Caco-2 (cell line): ENCODE results near the gene ARHGAP25. TPM values are rescaled to one million over a fixed set of nuclear protein-coding genes. Genes with fewer than 3 reads are reported as not detected.
A peak's percentile ranks its signal among the peaks of the same experiment; 100 is the strongest.

Source experiments
- Bru-seq: library from RNA; stranded (reverse); fragments of 400-500 nt; gene quantifications from one replicate; lab custom pipeline; 2021; lab: Mats Ljungman, UMichigan
- BruChase-seq, 2 experiments: library from RNA; stranded (reverse); fragments of 400-500 nt; gene quantifications; one replicate each; lab custom pipeline; 2021; lab: Mats Ljungman, UMichigan
- BruUV-seq: library from RNA; stranded (reverse); fragments of 400-500 nt; replicated peaks from 2 replicates; lab custom pipeline; 2021; lab: Mats Ljungman, UMichigan
- CTCF ChIA-PET: fragments of 300-600 bp; sonication (Branson Sonifier 250); formaldehyde crosslinking; loops from one replicate; lab custom pipeline; 2022; ENCODE audit warnings: antibody characterized with exemption; lab: Charles Lee
- POLR2A ChIA-PET: fragments of 300-600 bp; sonication (Branson Sonifier 250); formaldehyde crosslinking; loops from one replicate; lab custom pipeline; 2022; ENCODE audit warnings: antibody characterized with exemption; lab: Charles Lee
- DNase-seq, 2 experiments: peaks; one replicate each; pipeline versions ENCODE4 v3.0.0 to v3.0.0-alpha.2; 2020 to 2022
- H3K27me3 ChIP-seq: replicated peaks from 2 replicates; pipeline ENCODE4 v1.6.0; 2011; ENCODE audit warnings: low read length; ENCODE audit not compliant: control insufficient read depth, insufficient read depth
- H3K36me3 ChIP-seq: 2 replicates; pipeline ENCODE4 v1.5.1; 2011; ENCODE audit warnings: low read length; ENCODE audit not compliant: control insufficient read depth, insufficient read depth
- H3K4me1 ChIP-seq: fragments of 250-450 bp; sonication (Bioruptor Pico); 2 replicates; pipeline ENCODE4 v1.5.1; 2020; ENCODE audit warnings: mild to moderate bottlenecking
- H3K4me3 ChIP-seq: 2 replicates; pipeline ENCODE4 v1.5.1; 2011; ENCODE audit warnings: low read depth, mild to moderate bottlenecking, control low read depth, low read length
- H3K9me3 ChIP-seq: fragments of 250-450 bp; sonication (Bioruptor Pico); 2 replicates; pipeline ENCODE4 v1.5.1; 2020; ENCODE audit warnings: mild to moderate bottlenecking, moderate library complexity
- H3K27ac Mint-ChIP-seq: one replicate; pipeline ENCODE4 v1.8.0; 2022; ENCODE audit warnings: mixed read lengths; ENCODE audit not compliant: unreplicated experiment
- H3K27me3 Mint-ChIP-seq: one replicate; pipeline ENCODE4 v1.8.0; 2022; ENCODE audit warnings: mixed read lengths; ENCODE audit not compliant: insufficient read depth, unreplicated experiment
- H3K36me3 Mint-ChIP-seq: one replicate; pipeline ENCODE4 v1.8.0; 2022; ENCODE audit warnings: mild to moderate bottlenecking, mixed read lengths; ENCODE audit not compliant: insufficient read depth, unreplicated experiment
- H3K4me1 Mint-ChIP-seq: one replicate; pipeline ENCODE4 v1.8.0; 2022; ENCODE audit warnings: low read depth, mixed read lengths; ENCODE audit not compliant: unreplicated experiment
- H3K4me3 Mint-ChIP-seq: one replicate; pipeline ENCODE4 v1.8.0; 2022; ENCODE audit warnings: mild to moderate bottlenecking, moderate library complexity, mixed read lengths; ENCODE audit not compliant: unreplicated experiment
- H3K9me3 Mint-ChIP-seq: one replicate; pipeline ENCODE4 v1.8.0; 2022; ENCODE audit warnings: mixed read lengths; ENCODE audit not compliant: unreplicated experiment
- intact Hi-C: fragments of 100-400 bp; cut with micrococcal nuclease; formaldehyde crosslinking; loops from one replicate; pipeline ENCODE4 v1.10.0; 2022; ENCODE audit not compliant: unreplicated experiment
- long read RNA-seq: library from polyadenylated mRNA; stranded (forward); transcript quantifications from one replicate; pipeline ENCODE4 v2.0.0, GENCODE V29; 2022
- total RNA-seq: library from RNA; stranded (reverse); gene quantifications from 2 replicates; pipeline ENCODE4 v1.2.3, GENCODE V29; 2022
- TF ChIP-seq, protein P1 (sequence below), 2 experiments: fragments of 200-600 bp in 1 of 2; IDR thresholded peaks; 1 replicate in 1 of 2; 2 replicates in 1 of 2; pipeline versions ENCODE4 v1.5.1 to v1.8.0; 2011 to 2022; ENCODE audit warnings: antibody characterized with exemption in 1 of 2, control low read depth in 1 of 2, inconsistent platforms in 1 of 2, low read depth in 1 of 2, low read length in 1 of 2, mild to moderate bottlenecking in 1 of 2, moderate library complexity in 1 of 2; ENCODE audit not compliant: insufficient read depth in 1 of 2, severe bottlenecking in 1 of 2, unreplicated experiment in 1 of 2

ARHGAP25 gene
- total RNA-seq: 0.48 and 0.58 TPM in 2 replicates
- percentile 23 among the genes with signal in this experiment for Bru-seq, nascent RNA
- percentile 15 among the genes with signal in this experiment for BruChase-seq, experiment 1, labeled RNA remaining after a 2-hour chase
- BruChase-seq, experiment 2, labeled RNA remaining after a 6-hour chase: percentile 18 among the genes with signal in this experiment
- long read RNA-seq, partial matches to known transcripts: 0 of 2 reads
- long read RNA-seq, other reads (novel, unspliced or antisense): 2 of 2 reads

GRCh38 chr2:68734688-68735525, at the start of gene ARHGAP25:
Gene ARHGAP25, plus strand, starts transcription at chr2:68734811. Its CDS starts 389 bp downstream, at chr2:68735200.
- CTCF ChIA-PET: interaction anchor here (0.6 kb wide), 1 partner anchor 251 kb away, joined by 3 read pairs; no protein-coding TSS in a partner anchor
- TF ChIP-seq, protein P1, sequence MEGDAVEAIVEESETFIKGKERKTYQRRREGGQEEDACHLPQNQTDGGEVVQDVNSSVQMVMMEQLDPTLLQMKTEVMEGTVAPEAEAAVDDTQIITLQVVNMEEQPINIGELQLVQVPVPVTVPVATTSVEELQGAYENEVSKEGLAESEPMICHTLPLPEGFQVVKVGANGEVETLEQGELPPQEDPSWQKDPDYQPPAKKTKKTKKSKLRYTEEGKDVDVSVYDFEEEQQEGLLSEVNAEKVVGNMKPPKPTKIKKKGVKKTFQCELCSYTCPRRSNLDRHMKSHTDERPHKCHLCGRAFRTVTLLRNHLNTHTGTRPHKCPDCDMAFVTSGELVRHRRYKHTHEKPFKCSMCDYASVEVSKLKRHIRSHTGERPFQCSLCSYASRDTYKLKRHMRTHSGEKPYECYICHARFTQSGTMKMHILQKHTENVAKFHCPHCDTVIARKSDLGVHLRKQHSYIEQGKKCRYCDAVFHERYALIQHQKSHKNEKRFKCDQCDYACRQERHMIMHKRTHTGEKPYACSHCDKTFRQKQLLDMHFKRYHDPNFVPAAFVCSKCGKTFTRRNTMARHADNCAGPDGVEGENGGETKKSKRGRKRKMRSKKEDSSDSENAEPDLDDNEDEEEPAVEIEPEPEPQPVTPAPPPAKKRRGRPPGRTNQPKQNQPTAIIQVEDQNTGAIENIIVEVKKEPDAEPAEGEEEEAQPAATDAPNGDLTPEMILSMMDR (IDR thresholded peaks at IDR 0.05; ENCODE audit: insufficient read depth in 1 of 2, low read depth in 1 of 2, low read length in 1 of 2, severe bottlenecking in 1 of 2, unreplicated experiment in 1 of 2): no peak
- no peaks in the 10 kb centered on the region for H3K4me1 ChIP-seq
- H3K4me1 Mint-ChIP-seq: peaks cover 11% of the 10 kb centered on the region
- no peak within 1 kb of the TSS for H3K4me3 Mint-ChIP-seq
- no peaks in the 10 kb centered on the region for H3K9me3 ChIP-seq
- H3K9me3 Mint-ChIP-seq: peaks cover 9% of the 10 kb centered on the region
- H3K27me3 ChIP-seq: no peaks in the 10 kb centered on the region
- DNase-seq: no peak
- peaks cover 4% of the 10 kb centered on the region for H3K27me3 Mint-ChIP-seq
- no peaks in the 10 kb centered on the region for H3K36me3 ChIP-seq
- no peak within 1 kb of the TSS for H3K4me3 ChIP-seq
- intact Hi-C loops: no loop called here
- H3K36me3 Mint-ChIP-seq: no peaks in the 10 kb centered on the region
- BruUV-seq: no TSS peak
- POLR2A ChIA-PET: no interaction called here
- no peak within 1 kb of the TSS for H3K27ac Mint-ChIP-seq

GRCh38 chr2:68686178-68686577, 48.4 kb upstream of the ARHGAP25 start:
- Mint-ChIP-seq H3K9me3 (peaks cover 5% of the 10 kb centered on the region), H3K36me3 (no peaks in the 10 kb centered on the region), H3K4me1 (no peaks in the 10 kb centered on the region), H3K27ac (no peak overlapping the region), H3K4me3 (no peak overlapping the region), H3K27me3 (no peaks in the 10 kb centered on the region)
- H3K4me1 ChIP-seq: no peaks in the 10 kb centered on the region
- DNase-seq: no peak
- no TSS peak for BruUV-seq
- ChIA-PET POLR2A (no interaction called here), CTCF (no interaction called here)
- H3K9me3 ChIP-seq: no peaks in the 10 kb centered on the region
- TF ChIP-seq, protein P1 (IDR thresholded peaks at IDR 0.05; ENCODE audit: insufficient read depth in 1 of 2, low read depth in 1 of 2, low read length in 1 of 2, severe bottlenecking in 1 of 2, unreplicated experiment in 1 of 2): no peak
- H3K4me3 ChIP-seq: no peak overlapping the region
- H3K36me3 ChIP-seq: no peaks in the 10 kb centered on the region
- no peaks in the 10 kb centered on the region for H3K27me3 ChIP-seq
- intact Hi-C loops: no loop called here

- Mint-ChIP-seq H3K36me3 (no peaks in the 10 kb centered on the region), H3K27ac (no peak overlapping the region), H3K4me3 (no peak overlapping the region), H3K4me1 (no peaks in the 10 kb centered on the region), H3K27me3 (no peaks in the 10 kb centered on the region), H3K9me3 (no peaks in the 10 kb centered on the region)
- H3K27me3 ChIP-seq: no peaks in the 10 kb centered on the region
- H3K4me1 ChIP-seq: no peaks in the 10 kb centered on the region
- POLR2A ChIA-PET: no interaction called here
- CTCF ChIA-PET: no interaction called here
- H3K4me3 ChIP-seq: no peak overlapping the region
- TF ChIP-seq, protein P1 (IDR thresholded peaks at IDR 0.05; ENCODE audit: insufficient read depth in 1 of 2, low read depth in 1 of 2, low read length in 1 of 2, severe bottlenecking in 1 of 2, unreplicated experiment in 1 of 2): no peak
- no peaks in the 10 kb centered on the region for H3K36me3 ChIP-seq
- no TSS peak for BruUV-seq
- no peaks in the 10 kb centered on the region for H3K9me3 ChIP-seq
- DNase-seq: no peak
- intact Hi-C loops: no loop called here
Observed at GRCh38 chr2:68687018-68687417, 47.6 kb upstream of the ARHGAP25 start.
